Small intestine (tissue), 7 donors: ENCODE data around the gene ADCY9. TPM values are rescaled to one million over a fixed set of nuclear protein-coding genes. Genes with fewer than 3 reads are reported as not detected.

Experiments
- DNase-seq, 2 donors: peaks; one replicate each; pipeline versions ENCODE4 v3.0.0 to v3.0.0-alpha.2; 2013
- FAIRE-seq: peaks from 2 replicates; lab custom pipeline; 2012; peaks lifted over from hg19 to GRCh38; lab: Jason Lieb, UNC
- H3K27ac ChIP-seq, 3 donors: one replicate each; pipeline ENCODE4 v1.5.1; 2013; ENCODE audit warnings: low read length in 2 of 3, mild to moderate bottlenecking in 2 of 3, control low read depth in 1 of 3, inconsistent platforms in 1 of 3, low read depth in 1 of 3, moderate library complexity in 1 of 3
- H3K27me3 ChIP-seq, 3 donors: one replicate each; pipeline ENCODE4 v1.6.1; 2013; ENCODE audit warnings: low read length in 3 of 3, inconsistent platforms in 1 of 3; ENCODE audit not compliant: control insufficient read depth in 3 of 3, insufficient read depth in 3 of 3
- H3K36me3 ChIP-seq, 3 donors: one replicate each; pipeline ENCODE4 v1.6.1; 2013; ENCODE audit warnings: low read length in 3 of 3, inconsistent platforms in 1 of 3, low read depth in 1 of 3, mild to moderate bottlenecking in 1 of 3, moderate library complexity in 1 of 3; ENCODE audit not compliant: control insufficient read depth in 3 of 3, insufficient read depth in 2 of 3
- H3K4me1 ChIP-seq, 3 donors: one replicate each; pipeline ENCODE4 v1.6.1; 2013; ENCODE audit warnings: low read length in 2 of 3, inconsistent platforms in 1 of 3, low read depth in 1 of 3, mild to moderate bottlenecking in 1 of 3, moderate library complexity in 1 of 3; ENCODE audit not compliant: control insufficient read depth in 3 of 3, insufficient read depth in 2 of 3
- H3K4me3 ChIP-seq, 3 donors: one replicate each; pipeline ENCODE4 v1.5.1; 2013; ENCODE audit warnings: low read length in 3 of 3, control low read depth in 1 of 3, inconsistent platforms in 1 of 3, low read depth in 1 of 3, mild to moderate bottlenecking in 1 of 3, moderate library complexity in 1 of 3
- H3K9me3 ChIP-seq, 2 donors: one replicate each; pipeline ENCODE4 v1.6.1; 2013; ENCODE audit warnings: low read depth in 1 of 2, low read length in 1 of 2; ENCODE audit not compliant: control insufficient read depth in 2 of 2, insufficient read depth in 1 of 2
- WGBS, 3 donors: extraction: QIAGEN DNeasy Blood & Tissue Kit; methylation state at CpG; one replicate each; pipeline ENCODE4 v1.1.7; 2013; 5-methylcytosine and 5-hydroxymethylcytosine counted together
- polyA plus RNA-seq, 4 donors: library from polyadenylated mRNA; stranded (reverse) in 3 of 4; unstranded in 1 of 4; fragments of 200-250 nt in 3 of 4; fragments of 120-200 nt in 1 of 4; gene quantifications; one replicate each; pipeline versions ENCODE4 v1.2.1 to v1.2.3, GENCODE V29; 2013
- donor health status: healthy with polysubstance abuse.
- donor health status: control.
- donor health status: control.
- donor health status: Bipolar disorder and iron deficiency.
- donor health status: healthy.

ADCY9 gene
- polyA plus RNA-seq, 4 donors = 4.3 to 10.7 (median 8.0) TPM

DNA sequence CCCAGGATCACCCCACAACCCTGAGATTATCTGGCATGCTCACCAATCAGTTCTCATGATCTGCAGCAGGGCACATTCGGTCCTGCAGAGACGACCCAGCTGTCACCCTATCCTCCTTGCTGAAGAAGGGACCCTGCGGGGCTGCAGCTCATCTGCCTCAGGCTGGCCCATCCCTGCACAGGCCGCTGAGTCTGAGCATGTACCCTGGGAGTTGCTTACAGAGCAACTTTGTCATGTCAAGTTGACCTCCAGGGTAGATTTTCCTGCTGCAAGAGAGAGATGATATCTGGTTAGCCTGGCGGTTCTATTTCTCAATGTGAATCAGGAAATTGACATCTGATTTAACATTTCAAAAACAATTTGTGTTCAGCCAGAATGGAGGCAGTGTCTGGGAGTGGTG, 36.0 kb upstream of the ADCY9 start:
- Histone ChIP-seq H3K9me3 (no peaks in the 10 kb centered on the region), H3K4me3 (no peak overlapping the region), H3K27me3 (no peaks in the 10 kb centered on the region), H3K27ac (no peak overlapping the region), H3K36me3 (no peaks in the 10 kb centered on the region), H3K4me1 (no peaks in the 10 kb centered on the region)
- 78 to 79% (median 78%) methylated on average over 5 of the region's 5 CpGs for WGBS, 3 donors
- no peak for FAIRE-seq
- DNase-seq = no peak

DNA sequence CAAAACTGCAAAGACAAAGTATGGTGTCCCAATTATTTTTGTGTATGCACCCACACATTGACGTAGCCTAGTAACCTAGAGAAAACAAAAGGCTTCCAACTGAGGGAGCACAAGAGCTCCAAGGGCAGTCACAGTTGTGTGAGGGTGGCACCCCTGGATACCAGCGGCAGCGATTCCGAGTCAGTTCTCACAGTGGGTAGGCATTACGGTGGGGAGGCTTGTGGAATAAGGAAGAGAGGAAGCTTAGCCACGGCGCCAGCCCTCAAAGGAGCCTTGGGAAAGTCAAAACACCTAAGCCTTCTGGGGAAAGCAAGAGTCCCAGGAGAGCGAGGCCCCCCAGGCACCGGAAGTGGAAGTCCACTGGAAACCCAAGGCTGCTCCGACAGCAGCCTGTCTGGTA, 31.0 kb upstream of the ADCY9 start:
- WGBS, 3 donors = 93 to 97% (median 93%) methylated on average over 10 of the region's 10 CpGs
- H3K36me3 ChIP-seq = no peaks in the 10 kb centered on the region
- no peak overlapping the region for H3K27ac ChIP-seq
- H3K27me3 ChIP-seq = no peaks in the 10 kb centered on the region
- H3K4me3 ChIP-seq = no peak overlapping the region
- H3K4me1 ChIP-seq = no peaks in the 10 kb centered on the region
- DNase-seq (no peak), FAIRE-seq (no peak)
- no peaks in the 10 kb centered on the region for H3K9me3 ChIP-seq

DNA sequence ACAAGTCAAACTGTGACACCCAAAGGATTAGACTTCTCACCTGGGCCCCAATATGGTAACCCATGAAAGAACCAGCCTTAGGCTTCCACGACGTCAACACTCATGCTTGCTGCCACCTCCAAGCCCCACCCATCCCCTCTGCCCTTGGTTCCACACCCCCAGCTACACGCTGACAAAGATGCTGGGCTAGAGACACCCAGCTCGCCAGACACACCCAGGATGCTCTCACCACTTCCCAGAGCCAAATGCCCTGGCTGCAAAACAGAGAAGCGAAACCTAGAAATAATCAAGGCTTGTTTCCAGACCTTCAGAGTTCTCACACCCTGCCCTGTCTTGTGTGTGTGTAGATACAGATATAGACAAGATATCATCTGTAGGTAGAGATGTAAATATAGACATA, 26.0 kb upstream of the ADCY9 start:
- Histone ChIP-seq H3K27ac (no peak overlapping the region), H3K27me3 (peaks cover 0 to 2% (median 0%) of the 10 kb centered on the region in 3 donors), H3K4me3 (no peak overlapping the region), H3K36me3 (no peaks in the 10 kb centered on the region), H3K9me3 (peaks cover 0 to 11% of the 10 kb centered on the region in 2 donors), H3K4me1 (no peaks in the 10 kb centered on the region)
- DNase-seq (no peak), FAIRE-seq (no peak)
- 60 to 73% (median 66%) methylated on average over 5 of the region's 5 CpGs for WGBS, 3 donors

DNA sequence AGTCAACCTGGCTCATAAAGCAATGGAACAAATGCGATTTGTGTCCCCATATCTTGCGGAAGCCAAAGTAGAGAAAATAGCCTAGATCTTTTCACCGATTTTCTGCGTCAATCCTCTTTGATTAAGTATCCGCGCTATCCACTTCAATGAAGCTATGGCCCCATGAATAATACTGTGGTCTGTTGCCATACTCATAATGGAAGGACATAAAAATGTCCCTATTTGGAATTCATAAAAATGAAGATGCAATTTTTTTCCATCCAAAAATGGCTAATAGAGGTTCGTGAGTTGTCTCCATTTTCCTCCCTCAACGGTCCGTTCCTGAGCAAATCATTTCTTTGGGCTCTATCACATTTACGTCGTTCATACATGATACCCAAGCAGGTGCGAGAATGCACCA, 25.4 kb upstream of the ADCY9 start:
- Histone ChIP-seq H3K4me3 (no peak overlapping the region), H3K27ac (no peak overlapping the region), H3K36me3 (no peaks in the 10 kb centered on the region), H3K4me1 (no peaks in the 10 kb centered on the region), H3K9me3 (peaks cover 0 to 11% of the 10 kb centered on the region in 2 donors), H3K27me3 (peaks cover 0 to 2% (median 0%) of the 10 kb centered on the region in 3 donors)
- FAIRE-seq (no peak), DNase-seq (no peak)
- WGBS, 3 donors = 95 to 96% (median 95%) methylated on average over 12 of the region's 12 CpGs

DNA sequence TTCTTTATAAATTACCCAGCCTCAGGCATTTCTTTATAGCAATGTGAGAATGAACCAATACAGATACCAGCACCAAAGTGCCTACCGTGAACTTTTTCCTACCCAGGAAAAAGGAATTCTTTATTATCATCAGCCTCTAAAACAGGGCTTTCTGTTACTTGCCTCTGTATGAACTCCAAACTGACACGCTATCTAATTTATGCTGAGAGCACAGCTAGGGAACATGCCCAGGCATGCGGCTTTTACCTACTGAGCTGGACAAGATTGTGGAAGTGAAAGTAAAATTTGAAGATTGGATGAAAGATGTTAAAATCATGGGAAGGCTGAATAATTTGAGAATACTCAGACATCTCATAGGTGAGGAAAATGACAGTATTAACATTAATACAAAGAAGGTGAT, 24.4 kb upstream of the ADCY9 start:
- Histone ChIP-seq H3K4me1 (peaks cover 0 to 2% (median 0%) of the 10 kb centered on the region in 3 donors), H3K4me3 (no peak overlapping the region), H3K27ac (no peak overlapping the region), H3K9me3 (peaks cover 0 to 11% of the 10 kb centered on the region in 2 donors), H3K36me3 (no peaks in the 10 kb centered on the region), H3K27me3 (peaks cover 0 to 2% (median 0%) of the 10 kb centered on the region in 3 donors)
- FAIRE-seq = no peak
- DNase-seq = no peak
- WGBS, 3 donors = 69 to 78% (median 76%) methylated on average over 3 of the region's 3 CpGs

DNA sequence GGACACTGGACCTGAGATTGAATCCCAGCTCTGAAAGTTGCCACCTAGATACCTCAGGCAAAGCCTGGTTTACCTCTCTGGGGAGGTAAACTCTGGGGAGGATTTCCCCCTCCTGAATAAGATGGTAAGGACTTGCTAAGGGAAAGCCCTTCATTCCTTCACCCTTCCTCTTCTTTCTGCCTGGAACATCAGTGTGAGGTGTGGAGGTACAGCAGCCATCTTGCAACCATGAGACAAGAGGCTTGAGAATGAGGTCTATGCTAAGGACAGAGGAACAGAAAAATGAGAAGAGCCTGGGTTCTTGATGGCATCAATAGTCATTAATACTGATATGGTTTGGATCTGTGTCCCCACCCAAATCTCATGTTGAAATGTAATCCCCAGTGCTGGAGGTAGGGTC, 23.7 kb upstream of the ADCY9 start:
- Histone ChIP-seq H3K4me1 (peaks cover 0 to 2% (median 0%) of the 10 kb centered on the region in 3 donors), H3K27me3 (peaks cover 0 to 2% (median 0%) of the 10 kb centered on the region in 3 donors), H3K9me3 (peaks cover 0 to 11% of the 10 kb centered on the region in 2 donors), H3K36me3 (no peaks in the 10 kb centered on the region), H3K4me3 (no peak overlapping the region), H3K27ac (no peak overlapping the region)
- FAIRE-seq (no peak), DNase-seq (no peak)

DNA sequence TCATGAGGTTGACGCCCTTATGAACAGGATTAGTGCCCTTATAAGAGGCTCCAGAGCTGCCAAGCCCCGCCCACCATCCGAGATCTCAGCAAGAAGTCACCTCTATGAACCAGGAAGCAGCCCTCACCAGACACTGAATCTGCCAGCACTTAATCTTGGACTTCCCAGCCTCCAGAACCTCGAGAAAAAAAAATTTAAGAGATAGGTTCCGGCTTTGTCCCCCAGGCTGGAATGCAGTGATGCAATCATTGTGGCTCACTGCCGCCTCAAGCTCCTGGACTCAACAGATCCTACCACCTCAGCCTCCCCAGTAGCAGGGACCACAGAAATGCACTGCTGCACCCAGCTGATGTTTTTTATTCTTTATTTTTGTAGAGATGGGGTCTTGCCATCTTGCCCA, 22.5 kb upstream of the ADCY9 start:
- Histone ChIP-seq H3K36me3 (no peaks in the 10 kb centered on the region), H3K4me3 (no peak overlapping the region), H3K4me1 (peaks cover 0 to 2% (median 0%) of the 10 kb centered on the region in 3 donors), H3K9me3 (peaks cover 0 to 11% of the 10 kb centered on the region in 2 donors), H3K27ac (no peak overlapping the region), H3K27me3 (peaks cover 0 to 2% (median 0%) of the 10 kb centered on the region in 3 donors)
- 73 to 86% (median 74%) methylated on average over 6 of the region's 6 CpGs for WGBS, 3 donors
- DNase-seq (no peak), FAIRE-seq (no peak)

DNA sequence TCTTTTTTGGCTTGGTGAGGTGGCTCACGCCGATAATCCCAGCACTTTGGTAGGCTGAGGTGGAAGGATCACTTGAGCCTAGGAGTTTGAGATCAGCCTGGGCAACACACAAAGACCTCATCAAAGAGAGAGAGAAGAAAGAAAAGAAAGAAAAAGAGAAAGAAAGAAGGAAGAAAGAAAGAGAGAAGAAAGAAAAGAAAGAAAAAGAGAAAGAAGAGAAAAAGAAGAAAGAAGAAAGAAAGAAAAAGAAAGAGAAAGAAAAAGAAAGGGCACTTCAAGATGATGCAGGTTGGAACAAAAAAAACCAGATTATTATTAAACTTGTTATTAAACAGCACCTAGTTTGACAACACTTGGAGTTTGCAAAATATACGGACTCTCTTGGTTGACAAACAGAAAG, 21.2 kb upstream of the ADCY9 start:
- WGBS, 3 donors = 87 to 93% (median 88%) methylated on average over 3 of the region's 3 CpGs
- Histone ChIP-seq H3K27ac (no peak overlapping the region), H3K9me3 (peaks cover 0 to 11% of the 10 kb centered on the region in 2 donors), H3K27me3 (peaks cover 0 to 2% (median 0%) of the 10 kb centered on the region in 3 donors), H3K4me3 (no peak overlapping the region), H3K4me1 (peaks cover 0 to 2% (median 0%) of the 10 kb centered on the region in 3 donors), H3K36me3 (no peaks in the 10 kb centered on the region)
- FAIRE-seq (no peak), DNase-seq (no peak)

DNA sequence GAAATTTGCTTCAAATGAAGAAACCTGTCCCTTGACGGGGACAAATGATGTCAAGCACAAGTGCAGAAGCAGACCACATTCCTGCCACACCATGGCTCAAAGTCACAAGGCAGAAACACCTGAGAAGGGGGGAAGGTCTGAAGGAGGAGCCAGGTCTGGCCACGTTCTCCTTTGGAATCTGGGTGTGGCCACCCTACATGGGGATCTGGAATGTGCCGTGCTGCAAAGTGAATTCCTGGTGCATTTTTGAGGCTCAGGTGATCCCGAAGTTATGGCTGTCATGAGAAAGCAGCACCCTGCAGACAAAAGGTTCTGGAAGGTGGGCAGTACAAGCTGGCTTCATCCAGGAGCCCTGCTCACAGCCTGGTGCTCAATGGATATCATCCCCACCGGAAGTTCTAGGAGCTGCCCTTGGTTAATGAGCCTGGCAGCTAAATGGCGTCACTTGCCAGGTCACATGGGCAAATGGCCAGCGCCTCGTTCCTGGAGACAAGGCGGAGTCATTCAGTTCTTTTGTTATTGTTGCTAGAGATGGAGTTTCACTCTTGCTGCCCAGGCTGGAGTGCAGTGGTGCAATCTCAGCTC, 20.1 kb upstream of the ADCY9 start:
- Histone ChIP-seq H3K36me3 (no peaks in the 10 kb centered on the region), H3K4me1 (peaks cover 0 to 2% (median 0%) of the 10 kb centered on the region in 3 donors), H3K9me3 (peaks cover 0 to 11% of the 10 kb centered on the region in 2 donors), H3K4me3 (no peak overlapping the region), H3K27me3 (peaks cover 0 to 2% (median 0%) of the 10 kb centered on the region in 3 donors), H3K27ac (peak overlapping the region in 2 of 3 donors; percentile 51 to 82)
- peak; percentile 85 to 93 for DNase-seq
- FAIRE-seq = no peak
- 17 to 50% (median 28%) methylated on average over 9 of the region's 9 CpGs for WGBS, 3 donors
